Neuronal stem cell (in vitro differentiated cells): ENCODE results near the gene FSD1.

ENCODE experiments used
- DNase-seq: peaks from one replicate; pipeline ENCODE4 v3.0.0-alpha.2; 2013; ENCODE audit warnings: low spot score
- H2AFZ ChIP-seq: one replicate; pipeline ENCODE4 v1.6.1; 2013; ENCODE audit warnings: mild to moderate bottlenecking, low read length, inconsistent platforms
- H2AK5ac ChIP-seq: 2 replicates; pipeline ENCODE4 v1.6.1; 2013; ENCODE audit warnings: low read depth, mild to moderate bottlenecking, inconsistent platforms, low read length, moderate library complexity, mixed read lengths
- H2BK120ac ChIP-seq: 2 replicates; pipeline ENCODE4 v1.6.1; 2013; ENCODE audit warnings: low read depth, mild to moderate bottlenecking, inconsistent platforms, low read length, moderate library complexity, mixed read lengths
- H2BK12ac ChIP-seq: one replicate; pipeline ENCODE4 v1.6.1; 2013; ENCODE audit warnings: low read length, inconsistent platforms
- H2BK15ac ChIP-seq: 2 replicates; pipeline ENCODE4 v1.6.1; 2013; ENCODE audit warnings: mild to moderate bottlenecking, low read length, inconsistent platforms, mixed read lengths
- H2BK5ac ChIP-seq: one replicate; pipeline ENCODE4 v1.6.1; 2013; ENCODE audit warnings: inconsistent platforms, mild to moderate bottlenecking, low read length, moderate library complexity
- H3K14ac ChIP-seq: one replicate; pipeline ENCODE4 v1.6.1; 2013; ENCODE audit warnings: low read length, inconsistent platforms
- H3K18ac ChIP-seq: 2 replicates; pipeline ENCODE4 v1.6.1; 2013; ENCODE audit warnings: low read length, inconsistent platforms
- H3K23ac ChIP-seq: 2 replicates; pipeline ENCODE4 v1.6.1; 2013; ENCODE audit warnings: low read depth, mild to moderate bottlenecking, mixed read lengths, low read length, inconsistent platforms; ENCODE audit not compliant: poor library complexity
- H3K27ac ChIP-seq: replicated peaks from 3 replicates; pipeline ENCODE4 v1.5.1; 2013; ENCODE audit warnings: low read length, inconsistent platforms
- H3K27me3 ChIP-seq, 3 experiments: 2 replicates each; pipeline ENCODE4 v1.6.1; 2013; ENCODE audit warnings: low read length in 3 of 3, mild to moderate bottlenecking in 2 of 3, inconsistent platforms in 1 of 3, low read depth in 1 of 3, mixed read lengths in 1 of 3, moderate library complexity in 1 of 3; ENCODE audit not compliant: control insufficient read depth in 3 of 3, insufficient read depth in 3 of 3
- H3K36me3 ChIP-seq, 2 donors: replicated peaks in 1 of 2; 2 replicates each; pipeline ENCODE4 v1.6.1; 2013; ENCODE audit warnings: low read length in 2 of 2; ENCODE audit not compliant: control insufficient read depth in 2 of 2, insufficient read depth in 2 of 2
- H3K4ac ChIP-seq: 2 replicates; pipeline ENCODE4 v1.6.1; 2013; ENCODE audit warnings: inconsistent platforms, mild to moderate bottlenecking, low read length, moderate library complexity
- H3K4me1 ChIP-seq, 2 donors: 1 replicate in 1 of 2; 2 replicates in 1 of 2; pipeline ENCODE4 v1.6.1; 2013; ENCODE audit warnings: low read length in 2 of 2, low read depth in 1 of 2; ENCODE audit not compliant: control insufficient read depth in 2 of 2, insufficient read depth in 1 of 2
- H3K4me2 ChIP-seq: one replicate; pipeline ENCODE4 v1.6.1; 2013; ENCODE audit warnings: mild to moderate bottlenecking, low read length, inconsistent platforms; ENCODE audit not compliant: insufficient read depth, poor library complexity, severe bottlenecking
- H3K4me3 ChIP-seq, 2 donors: 2 replicates each; pipeline ENCODE4 v1.5.1; 2013; ENCODE audit warnings: low read length in 2 of 2, mild to moderate bottlenecking in 2 of 2, inconsistent platforms in 1 of 2, moderate library complexity in 1 of 2
- H3K79me1 ChIP-seq: one replicate; pipeline ENCODE4 v1.6.1; 2013; ENCODE audit warnings: low read depth, mild to moderate bottlenecking, inconsistent platforms, low read length, moderate library complexity
- H3K9ac ChIP-seq: one replicate; pipeline ENCODE4 v1.6.1; 2013; ENCODE audit warnings: mild to moderate bottlenecking, low read depth, low read length, inconsistent platforms; ENCODE audit not compliant: poor library complexity
- H3K9me3 ChIP-seq, 2 donors: replicated peaks in 1 of 2; 2 replicates each; pipeline versions ENCODE3 to v1.6.1; 2013; ENCODE audit warnings: low read length in 2 of 2, mild to moderate bottlenecking in 2 of 2, inconsistent platforms in 1 of 2, low read depth in 1 of 2, mixed read lengths in 1 of 2, moderate library complexity in 1 of 2; ENCODE audit not compliant: control insufficient read depth in 2 of 2, insufficient read depth in 1 of 2
- H4K8ac ChIP-seq: one replicate; pipeline ENCODE4 v1.6.1; 2013; ENCODE audit warnings: low read depth, mild to moderate bottlenecking, inconsistent platforms, low read length, moderate library complexity
- H4K91ac ChIP-seq: one replicate; pipeline ENCODE4 v1.6.1; 2013; ENCODE audit warnings: low read length, low read depth, mild to moderate bottlenecking, inconsistent platforms; ENCODE audit not compliant: poor library complexity
- whole genome bisulfite sequencing, 2 donors: extraction: QIAGEN DNeasy Blood & Tissue Kit; methylation state at CpG; one replicate each; pipeline ENCODE4 v1.1.7; 2013; ENCODE audit warnings: missing lambda C conversion rate in 2 of 2, mixed read lengths in 1 of 2; ENCODE audit not compliant: insufficient read length in 2 of 2, insufficient replicate concordance in 1 of 2; ENCODE audit errors: extremely low coverage in 2 of 2; 5-methylcytosine and 5-hydroxymethylcytosine counted together

FSD1 gene

GRCh38 chr19:4358709-4359626 lies 54.6 kb downstream of the FSD1 start:
- Histone ChIP-seq H3K27ac (no peak overlapping the region), H4K91ac (no peak overlapping the region)

DNA sequence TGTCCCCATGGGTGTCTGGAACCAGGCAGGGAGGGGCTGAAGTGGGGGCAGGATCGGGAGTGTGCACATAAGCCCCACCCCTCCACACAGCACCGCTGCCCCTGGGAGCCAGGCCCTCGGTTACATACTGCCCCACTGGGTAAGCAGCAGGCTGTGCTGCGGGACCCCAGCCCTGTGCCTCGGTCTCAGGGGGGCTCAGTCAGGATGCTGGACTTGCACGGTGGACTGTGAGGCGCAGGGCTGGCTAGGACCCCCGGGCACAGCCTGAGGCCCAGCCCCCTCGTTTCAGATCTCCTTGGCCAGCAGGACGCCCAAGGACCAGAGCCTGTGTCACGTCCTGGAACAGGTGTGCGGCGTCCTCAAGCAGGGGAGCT lies 55.2 kb downstream of the FSD1 start:
- peaks cover 46 to 96% of the 10 kb centered on the region in 2 donors for H3K36me3 ChIP-seq
- H3K4me1 ChIP-seq: peaks cover 0 to 5% of the 10 kb centered on the region in 2 donors
- H2AFZ ChIP-seq: no peak overlapping the region
- H3K27me3 ChIP-seq: no peaks in the 10 kb centered on the region
- H4K8ac ChIP-seq: peak overlapping the region; percentile 65
- H3K4ac ChIP-seq: no peak overlapping the region
- no peak overlapping the region for H2BK12ac ChIP-seq
- H3K18ac ChIP-seq: peak overlapping the region; percentile 44
- peak overlapping the region; percentile 89 for H3K14ac ChIP-seq
- WGBS, 2 donors: no CpG with 5 or more reads among the region's 13 CpGs
- peak overlapping the region; percentile 60 for H3K9ac ChIP-seq
- no peak overlapping the region for H2BK5ac ChIP-seq
- H2BK15ac ChIP-seq: no peak overlapping the region
- peaks cover 10% of the 10 kb centered on the region for H3K79me1 ChIP-seq
- H2BK120ac ChIP-seq: no peak overlapping the region
- H2AK5ac ChIP-seq: peak overlapping the region; percentile 56
- no peak overlapping the region for H4K91ac ChIP-seq
- DNase-seq: no peak
- no peaks in the 10 kb centered on the region for H3K9me3 ChIP-seq
- peak overlapping the region; percentile 93 for H3K23ac ChIP-seq
- no peak overlapping the region for H3K27ac ChIP-seq
- H3K4me3 ChIP-seq: no peak overlapping the region
- no peak overlapping the region for H3K4me2 ChIP-seq

More at GRCh38 chr19:4358709-4359626, 54.6 kb downstream of the FSD1 start:
- Histone ChIP-seq H2BK120ac (no peak overlapping the region), H2AFZ (no peak overlapping the region), H3K4me3 (no peak overlapping the region), H2BK15ac (no peak overlapping the region), H2BK5ac (no peak overlapping the region), H3K18ac (no peak overlapping the region), H3K14ac (peak overlapping the region; percentile 89), H3K4ac (no peak overlapping the region), H3K4me2 (no peak overlapping the region), H3K4me1 (peaks cover 0 to 5% of the 10 kb centered on the region in 2 donors), H3K9me3 (no peaks in the 10 kb centered on the region), H3K27me3 (no peaks in the 10 kb centered on the region), H3K23ac (peak overlapping the region; percentile 93), H3K79me1 (peaks cover 10% of the 10 kb centered on the region), H2BK12ac (no peak overlapping the region), H3K36me3 (peaks cover 47 to 96% of the 10 kb centered on the region in 2 donors), H4K8ac (no peak overlapping the region), H3K9ac (peak overlapping the region; percentile 60), H2AK5ac (no peak overlapping the region)
- no peak for DNase-seq
- WGBS, 2 donors: no CpG with 5 or more reads among the region's 25 CpGs

DNA sequence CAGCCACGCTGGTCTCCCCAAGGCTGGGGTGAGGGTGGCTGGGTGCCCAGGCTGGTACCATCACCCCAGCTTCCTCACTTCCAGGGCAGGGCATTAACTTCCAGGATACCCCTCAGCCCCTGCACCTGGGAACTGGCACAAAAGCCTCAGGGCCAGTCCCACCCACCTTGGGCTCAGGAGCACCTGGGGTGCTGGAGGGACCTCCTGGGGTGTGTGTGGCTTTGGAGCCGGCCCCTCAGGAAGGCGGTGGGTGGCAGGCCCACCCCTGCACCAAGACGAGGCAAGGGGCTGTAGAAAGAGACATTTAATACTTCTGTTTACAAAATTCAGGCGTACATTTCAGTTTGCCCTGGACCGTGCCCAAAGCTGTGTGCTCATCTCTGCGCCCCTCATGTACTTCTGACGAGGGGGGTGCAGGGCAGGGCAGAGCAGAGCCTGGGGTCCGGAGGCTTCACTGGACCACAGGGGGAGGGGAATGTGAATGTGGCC lies 55.7 kb downstream of the FSD1 start:
- Histone ChIP-seq H4K91ac (no peak overlapping the region), H3K79me1 (peaks cover 13% of the 10 kb centered on the region), H3K18ac (no peak overlapping the region), H3K9ac (no peak overlapping the region), H3K9me3 (no peaks in the 10 kb centered on the region), H2BK12ac (no peak overlapping the region), H3K27ac (no peak overlapping the region), H3K27me3 (no peaks in the 10 kb centered on the region), H2AFZ (no peak overlapping the region), H3K4me3 (no peak overlapping the region), H3K4ac (no peak overlapping the region), H2BK15ac (peak overlapping the region; percentile 19), H2BK5ac (no peak overlapping the region), H2BK120ac (no peak overlapping the region), H2AK5ac (peak overlapping the region; percentile 56), H3K4me2 (no peak overlapping the region), H3K36me3 (peaks cover 47 to 95% of the 10 kb centered on the region in 2 donors), H4K8ac (no peak overlapping the region), H3K4me1 (peaks cover 0 to 5% of the 10 kb centered on the region in 2 donors), H3K23ac (peak overlapping the region; percentile 93), H3K14ac (peak overlapping the region; percentile 1)
- no CpG with 5 or more reads among the region's 9 CpGs for WGBS, 2 donors
- no peak for DNase-seq

- H4K91ac ChIP-seq: no peak overlapping the region
- H3K4me1 ChIP-seq: peaks cover 0 to 5% of the 10 kb centered on the region in 2 donors
- no peaks in the 10 kb centered on the region for H3K27me3 ChIP-seq
- H3K4ac ChIP-seq: no peak overlapping the region
- no peak overlapping the region for H4K8ac ChIP-seq
- H3K18ac ChIP-seq: peak overlapping the region; percentile 58
- H3K9ac ChIP-seq: peak overlapping the region; percentile 30
- no CpG with 5 or more reads among the region's 12 CpGs for WGBS, 2 donors
- no peak overlapping the region for H3K27ac ChIP-seq
- H2AFZ ChIP-seq: no peak overlapping the region
- H3K14ac ChIP-seq: no peak overlapping the region
- no peak overlapping the region for H3K4me3 ChIP-seq
- peak overlapping the region; percentile 45 for H3K23ac ChIP-seq
- DNase-seq: no peak
- H3K36me3 ChIP-seq: peaks cover 52 to 98% of the 10 kb centered on the region in 2 donors
- peaks cover 13% of the 10 kb centered on the region for H3K79me1 ChIP-seq
- no peak overlapping the region for H2BK120ac ChIP-seq
- no peak overlapping the region for H2BK12ac ChIP-seq
- H2BK15ac ChIP-seq: no peak overlapping the region
- no peak overlapping the region for H2AK5ac ChIP-seq
- no peaks in the 10 kb centered on the region for H3K9me3 ChIP-seq
- no peak overlapping the region for H3K4me2 ChIP-seq
- peak overlapping the region; percentile 66 for H2BK5ac ChIP-seq
Measured at GRCh38 chr19:4360641-4361151, 56.3 kb downstream of the FSD1 start.
